Heart left ventricle (tissue), 13 donors: ENCODE results near the gene MED17.

ENCODE experiments used
- POLR2A ChIP-seq, 2 donors: fragments of 450-650 bp; IDR thresholded peaks; one replicate each; pipeline ENCODE4 v1.6.1; 2017; ENCODE audit warnings: antibody characterized with exemption in 2 of 2, mild to moderate bottlenecking in 2 of 2, moderate library complexity in 2 of 2
- TF ChIP-seq, protein P1 (sequence below), 12 donors: fragments of 200-600 bp; sonication (generic) in 4 of 12; IDR thresholded peaks; one replicate each; pipeline versions ENCODE4 v1.5.0 to v1.8.0; 2018 to 2022; ENCODE audit warnings: antibody characterized with exemption in 12 of 12, mild to moderate bottlenecking in 5 of 12
- donor health status: ischemic (EF 13 %, LVEDD 7.1; RV severe dilation, severe dysfunction).
- donor health status: DM: no; HTN: yes; CAD: no.
- donor health status: DM: no; HTN: no; CAD: no.
- donor health status: ischemic (EF 25% LVEDD 6.9; RV normal size, moderate dysfunction).
- donor health status: ischemic (EF 25% LVEDD 5.7; RV mildly dilated, moderate dysfunction).
- donor health status: ischemic (EF 35%, LVEDD 5.7; RV mildly dilated, moderate dysfunction).
- donor health status: nonischemic (EF 11% LVEDD 7.7; RV severe dilation, severe dysfunction).
- donor health status: DM: yes; HTN: yes; CAD: no.
- donor health status: PGD.
- donor health status: ischemic (EF 29% LVEDD 5.4; RV normal size, mild dysfunction).
- donor health status: nonischemic (EF 23%, LVEDD 6.1; RV moderate dilation, normal function).

DNA sequence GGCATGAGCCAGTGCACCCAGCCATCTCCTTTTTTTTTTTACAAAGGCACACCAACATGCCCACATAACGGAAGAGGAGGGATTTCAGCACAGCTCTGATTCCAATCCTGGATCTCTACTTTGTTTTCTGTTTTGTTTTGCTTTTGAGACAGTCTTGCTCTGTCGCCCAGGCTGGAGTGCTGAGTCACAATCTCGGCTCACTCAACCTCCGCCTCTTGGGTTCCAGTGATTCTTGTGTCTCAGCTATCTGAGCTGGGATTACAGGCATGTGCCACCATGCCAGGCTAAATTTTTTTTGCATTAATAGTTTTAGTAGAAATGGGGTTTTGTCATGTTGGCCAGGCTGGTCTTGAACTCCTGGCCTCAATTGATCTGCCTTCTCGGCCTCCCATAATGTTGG, 38.3 kb downstream of the MED17 start:
- no peak for TF ChIP-seq POLR2A (IDR thresholded peaks at IDR 0.05)
- TF ChIP-seq, protein P1, sequence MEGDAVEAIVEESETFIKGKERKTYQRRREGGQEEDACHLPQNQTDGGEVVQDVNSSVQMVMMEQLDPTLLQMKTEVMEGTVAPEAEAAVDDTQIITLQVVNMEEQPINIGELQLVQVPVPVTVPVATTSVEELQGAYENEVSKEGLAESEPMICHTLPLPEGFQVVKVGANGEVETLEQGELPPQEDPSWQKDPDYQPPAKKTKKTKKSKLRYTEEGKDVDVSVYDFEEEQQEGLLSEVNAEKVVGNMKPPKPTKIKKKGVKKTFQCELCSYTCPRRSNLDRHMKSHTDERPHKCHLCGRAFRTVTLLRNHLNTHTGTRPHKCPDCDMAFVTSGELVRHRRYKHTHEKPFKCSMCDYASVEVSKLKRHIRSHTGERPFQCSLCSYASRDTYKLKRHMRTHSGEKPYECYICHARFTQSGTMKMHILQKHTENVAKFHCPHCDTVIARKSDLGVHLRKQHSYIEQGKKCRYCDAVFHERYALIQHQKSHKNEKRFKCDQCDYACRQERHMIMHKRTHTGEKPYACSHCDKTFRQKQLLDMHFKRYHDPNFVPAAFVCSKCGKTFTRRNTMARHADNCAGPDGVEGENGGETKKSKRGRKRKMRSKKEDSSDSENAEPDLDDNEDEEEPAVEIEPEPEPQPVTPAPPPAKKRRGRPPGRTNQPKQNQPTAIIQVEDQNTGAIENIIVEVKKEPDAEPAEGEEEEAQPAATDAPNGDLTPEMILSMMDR (IDR thresholded peaks at IDR 0.05): no peak
